ENCODE measurements around the gene TMEM134.

Gene TMEM134

GRCh38 chr11:67416416-67417335 lies 52.4 kb downstream of the TMEM134 start:
- no peak for DNase-seq (ENCODE audit: low read depth)
- no peak overlapping the region for H3K4me3 ChIP-seq (ENCODE audit: low read length)
- no peak for TF ChIP-seq CTCF (conservative IDR thresholded peaks at IDR 0.05; ENCODE audit: low read length)

- no peak for TF ChIP-seq CTCF (conservative IDR thresholded peaks at IDR 0.05; ENCODE audit: low read length)
- DNase-seq (ENCODE audit: low read depth): no peak
- peak within 1 kb of the TSS; percentile 37 for H3K4me3 ChIP-seq (ENCODE audit: low read length)
Observed at GRCh38 chr11:67415501-67416304, 53.3 kb downstream of the TMEM134 start, which contains the start of gene CARNS1. Gene CARNS1, plus strand, starts transcription at chr11:67415678. Its CDS starts 522 bp downstream, at chr11:67416200.

- no peak for TF ChIP-seq CTCF (conservative IDR thresholded peaks at IDR 0.05; ENCODE audit: low read length)
- no peak for DNase-seq (ENCODE audit: low read depth)
- H3K4me3 ChIP-seq (ENCODE audit: low read length): no peak overlapping the region
Observed at GRCh38 chr11:67413266-67413849, 55.7 kb downstream of the TMEM134 start.

GRCh38 chr11:67412495-67413179 lies 56.4 kb downstream of the TMEM134 start:
- H3K4me3 ChIP-seq (ENCODE audit: low read length): no peak overlapping the region
- TF ChIP-seq CTCF (conservative IDR thresholded peaks at IDR 0.05; ENCODE audit: low read length): no peak
- DNase-seq (ENCODE audit: low read depth): no peak

- H3K4me3 ChIP-seq (ENCODE audit: low read length): no peak overlapping the region
- no peak for DNase-seq (ENCODE audit: low read depth)
- TF ChIP-seq CTCF (conservative IDR thresholded peaks at IDR 0.05; ENCODE audit: low read length): no peak
Observed at GRCh38 chr11:67411785-67412152, 57.3 kb downstream of the TMEM134 start.

Data from AG10803 (cell line).